HG03159 (cell line): ENCODE measurements around the gene AGO3.
"Not testable (repeated sequence)": the region's sequence is repeated elsewhere in the genome, so short reads cannot be mapped to it uniquely, and the experiment has no call there.

Source experiments
- ATAC-seq: cut with Tn5 transposase; IDR thresholded peaks from one replicate; pipeline ENCODE4 v1.9.1; 2021; ENCODE audit warnings: mild to moderate bottlenecking, moderate library complexity; ENCODE audit not compliant: unreplicated experiment

The AGO3 gene

GRCh38 chr1:35930593-35931445 lies at the start of gene AGO3:
Gene AGO3, plus strand, starts transcription at chr1:35931105. Its CDS starts 322 bp downstream, at chr1:35931427.
- peak; percentile 83 for ATAC-seq

GRCh38 chr1:35881850-35882273 lies 49.0 kb upstream of the AGO3 start:
- no peak for ATAC-seq

DNA sequence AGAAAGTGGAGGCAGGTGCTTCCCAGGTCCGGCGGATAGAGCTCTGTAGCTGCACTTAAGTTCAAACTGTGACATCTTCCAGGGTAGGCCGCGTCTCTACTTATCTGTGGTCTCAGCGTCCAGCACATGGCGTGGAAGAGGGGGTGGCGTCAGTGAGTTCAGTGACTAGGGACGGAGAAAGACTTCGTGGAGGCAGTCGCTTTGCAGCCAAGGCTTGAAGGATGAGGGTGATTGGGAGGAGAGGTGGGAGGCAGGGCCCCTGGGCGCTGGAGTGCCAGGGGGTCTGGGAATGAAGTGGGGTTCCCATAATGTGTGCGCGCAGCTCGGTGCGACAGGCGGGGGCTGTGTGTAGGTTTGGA lies 48.3 kb upstream of the AGO3 start:
- ATAC-seq: no peak

DNA sequence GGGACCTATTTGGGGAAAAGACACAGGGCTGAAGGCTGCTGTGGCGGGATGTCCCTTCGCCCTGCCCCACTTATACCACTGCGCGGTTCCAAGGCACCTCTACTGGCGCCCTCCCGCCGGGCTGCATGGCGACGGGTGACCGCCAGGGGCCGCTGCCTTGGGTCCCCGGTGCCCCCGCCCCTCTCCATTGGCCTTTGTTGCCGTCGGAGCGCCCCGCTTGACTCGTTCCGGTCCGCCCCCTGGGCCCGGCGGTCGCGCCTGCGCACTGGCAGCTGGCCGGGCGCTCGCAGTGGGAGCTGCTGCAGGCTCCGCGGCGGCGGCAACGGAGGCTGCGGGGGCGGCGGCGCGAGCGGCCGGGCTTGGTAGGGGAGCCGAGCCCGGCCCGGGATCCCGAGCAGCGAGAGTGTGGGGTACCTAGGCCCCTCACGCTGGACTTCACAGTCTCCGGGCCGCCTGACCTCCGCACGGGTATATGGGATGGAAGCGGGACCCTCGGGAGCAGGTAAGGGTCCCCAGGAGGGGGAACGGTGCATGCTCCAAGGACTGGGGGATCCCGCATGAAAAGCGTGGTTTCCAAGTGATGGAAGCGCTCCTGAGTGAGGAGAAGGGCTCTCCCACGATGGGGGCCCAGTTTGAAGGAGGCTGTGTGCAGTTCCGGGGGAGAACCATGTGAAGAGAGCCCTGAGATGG lies 47.8 kb upstream of the AGO3 start, which contains the start of gene AGO1:
Gene AGO1 (plus strand): TSS at position 265 of the 690 bp plus-strand sequence. CDS start 213 bp downstream, at position 478.
- peak; percentile 91 for ATAC-seq

DNA sequence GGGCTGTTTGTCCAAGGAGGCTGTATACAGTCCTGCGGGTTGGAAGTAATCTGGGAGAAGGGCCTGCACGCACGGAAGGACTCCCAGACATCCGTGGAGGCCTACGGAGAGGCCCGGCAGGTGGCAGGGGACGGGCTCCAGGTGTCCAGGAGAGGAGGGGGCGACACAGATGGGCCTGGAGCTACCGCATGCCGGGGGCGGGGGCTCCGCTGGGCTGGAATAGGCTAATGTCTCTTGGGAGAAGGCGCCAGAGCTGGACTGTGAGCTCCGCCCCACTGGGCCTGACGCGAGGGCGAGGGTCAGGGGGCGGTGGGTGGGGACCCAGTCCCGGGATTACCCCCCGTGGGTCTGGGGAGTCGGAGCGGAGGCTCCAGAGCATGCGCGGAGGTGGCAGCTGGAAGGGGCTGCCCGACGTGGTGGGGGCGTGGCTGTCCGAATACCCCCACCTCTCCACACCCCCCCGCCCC lies 47.2 kb upstream of the AGO3 start:
- ATAC-seq: peak; percentile 2

DNA sequence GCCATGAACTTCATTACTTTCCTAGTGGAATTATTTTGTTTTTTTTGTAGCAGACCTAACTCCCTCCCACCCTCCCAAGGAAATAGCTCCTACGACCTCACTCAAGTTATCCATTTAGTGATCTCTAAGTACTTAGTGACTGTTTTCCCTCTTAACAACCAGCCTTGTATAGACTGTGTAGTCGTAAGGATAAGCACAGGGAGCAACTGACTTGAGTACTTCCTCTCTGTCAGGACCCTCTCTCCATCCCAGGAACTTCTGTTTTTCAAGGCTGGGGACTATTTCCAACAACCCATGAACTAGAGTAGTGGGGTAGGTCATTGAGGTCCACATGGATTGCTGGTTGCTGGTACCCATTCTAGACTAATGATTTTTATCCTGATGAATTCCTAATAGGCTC lies 46.0 kb upstream of the AGO3 start:
- no peak for ATAC-seq

DNA sequence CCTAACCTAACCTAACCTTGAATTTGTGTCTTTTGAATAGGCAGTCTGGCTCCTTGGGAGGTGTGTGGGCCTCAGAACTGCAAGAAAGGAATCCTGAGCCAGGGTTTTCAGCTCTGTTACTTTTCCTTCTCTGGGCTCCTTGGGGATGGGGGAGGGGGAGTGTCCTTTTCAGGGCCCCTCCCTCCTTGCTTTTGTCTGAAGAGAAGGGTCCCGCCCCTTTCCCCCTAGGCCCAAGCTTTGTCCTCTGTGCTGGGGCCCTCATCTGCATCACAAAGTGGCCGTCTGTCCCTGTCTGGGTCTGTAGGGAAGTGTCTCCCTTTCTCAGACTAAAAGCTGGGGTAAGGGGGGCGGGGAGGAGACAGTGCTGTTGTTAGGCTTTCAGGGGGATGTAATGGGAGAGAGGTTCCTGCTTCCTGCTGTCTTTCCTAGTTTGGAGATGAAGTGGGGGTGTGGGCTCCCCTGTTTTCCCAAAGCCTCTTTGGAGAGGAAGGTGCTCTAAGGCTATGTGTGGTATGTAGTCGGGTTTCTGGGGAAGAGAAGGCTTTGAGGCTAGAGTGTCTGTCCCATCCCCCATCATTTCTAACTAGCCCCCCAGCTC lies 44.8 kb upstream of the AGO3 start:
- no peak for ATAC-seq

GRCh38 chr1:35886577-35887431 lies 44.1 kb upstream of the AGO3 start:
- ATAC-seq: no peak

GRCh38 chr1:35887508-35887907 lies 43.4 kb upstream of the AGO3 start:
- no peak for ATAC-seq

DNA sequence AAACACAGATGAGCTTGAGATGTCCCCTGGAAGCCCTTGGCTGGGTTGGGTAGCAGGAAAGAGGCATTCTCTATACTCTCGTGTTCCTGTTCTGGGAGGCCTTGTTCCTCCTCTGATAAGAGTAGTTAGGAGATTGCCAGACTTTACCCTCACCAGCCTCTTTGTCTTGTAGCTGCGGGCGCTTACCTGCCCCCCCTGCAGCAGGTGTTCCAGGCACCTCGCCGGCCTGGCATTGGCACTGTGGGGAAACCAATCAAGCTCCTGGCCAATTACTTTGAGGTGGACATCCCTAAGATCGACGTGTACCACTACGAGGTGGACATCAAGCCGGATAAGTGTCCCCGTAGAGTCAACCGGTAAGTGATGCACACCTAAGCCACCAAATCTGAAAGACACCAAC lies 42.6 kb upstream of the AGO3 start:
- ATAC-seq: no peak

DNA sequence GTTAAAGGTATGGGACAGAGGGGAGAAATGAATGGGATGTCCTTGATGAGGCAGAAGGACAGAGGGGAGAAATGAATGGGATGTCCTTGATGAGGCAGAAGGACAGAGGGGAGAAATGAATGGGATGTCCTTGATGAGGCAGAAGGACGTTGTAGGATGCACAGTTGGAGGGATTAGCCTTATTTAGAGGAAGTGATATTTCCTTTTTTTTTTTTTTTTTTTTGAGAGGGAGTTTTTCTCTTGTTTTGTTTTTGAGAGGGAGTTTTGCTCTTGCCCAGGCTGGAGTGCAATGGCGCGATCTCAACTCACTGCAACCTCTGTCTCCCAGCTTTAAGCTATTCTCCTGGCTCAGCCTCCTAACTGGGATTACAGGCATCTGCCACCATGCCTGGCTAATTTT lies 41.9 kb upstream of the AGO3 start:
- not testable (repeated sequence) for ATAC-seq

GRCh38 chr1:35893051-35893879 lies 37.6 kb upstream of the AGO3 start:
- ATAC-seq: no peak

GRCh38 chr1:35894183-35894582 lies 36.7 kb upstream of the AGO3 start:
- ATAC-seq: peak; percentile 56

- no peak for ATAC-seq
Measured at GRCh38 chr1:35894656-35895055, 36.2 kb upstream of the AGO3 start.

GRCh38 chr1:35899941-35900340 lies 31.0 kb upstream of the AGO3 start:
- no peak for ATAC-seq

- no peak for ATAC-seq
Measured at GRCh38 chr1:35901235-35901634, 29.7 kb upstream of the AGO3 start.

- ATAC-seq: no peak
Measured at GRCh38 chr1:35902671-35903070, 28.2 kb upstream of the AGO3 start.

GRCh38 chr1:35914717-35915116 lies 16.2 kb upstream of the AGO3 start:
- ATAC-seq: no peak

- ATAC-seq: no peak
Measured at GRCh38 chr1:35915693-35916092, 15.2 kb upstream of the AGO3 start.

DNA sequence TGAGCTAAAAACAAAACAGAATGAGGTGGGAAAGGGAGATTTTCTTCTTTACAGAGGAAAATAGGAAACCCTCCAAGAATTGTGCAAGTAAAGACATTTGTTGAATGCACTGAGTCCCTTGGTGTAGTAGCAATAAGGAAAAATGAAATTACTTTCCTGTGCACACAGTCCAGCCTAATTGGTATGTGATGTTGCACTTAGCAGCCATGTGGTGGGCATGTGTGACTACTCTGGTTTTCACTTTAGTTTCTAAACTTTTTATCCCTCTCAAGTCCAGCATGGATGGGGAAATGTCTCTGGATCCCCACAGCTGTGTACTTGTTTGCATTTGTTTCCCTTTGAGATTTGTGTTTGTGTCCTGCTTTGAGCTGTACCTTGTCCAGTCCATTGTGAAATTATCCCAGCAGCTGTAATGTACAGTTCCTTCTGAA lies 7.1 kb upstream of the AGO3 start:
- ATAC-seq: no peak
